Measurements from ENCODE around the gene EPHA5.

GRCh38 chr4:65671372-65671771, 1.1 kb upstream of the EPHA5 start:
- TF ChIP-seq EZH2 (IDR thresholded peaks at IDR 0.05; ENCODE audit: borderline replicate concordance, low read depth, low read length) (no peak), SMAD3 (CRISPR knock-in tag; conservative IDR thresholded peaks at IDR 0.05) (no peak), RAD21 (CRISPR knock-in tag; conservative IDR thresholded peaks at IDR 0.05 in 1 of 2, IDR thresholded peaks at IDR 0.05 in 1 of 2) (no peak), ZBTB8A (IDR thresholded peaks at IDR 0.05; ENCODE audit: partially characterized antibody) (no peak)

Data from K562 (cell line).